SU-DHL-6 (cell line): Measurements from ENCODE around the gene MAD2L1.

ENCODE experiments used
- EZH2phosphoT487 ChIP-seq: fragments of 200-600 bp; sonication (generic), shearing (Covaris generic); conservative IDR thresholded peaks from 2 replicates; pipeline ENCODE4 v1.6.1; 2018; ENCODE audit warnings: mild to moderate bottlenecking, antibody characterized with exemption, low read length, moderate library complexity, mixed read lengths
- TF ChIP-seq, protein P1 (sequence below): fragments of 200-600 bp; sonication (generic); IDR thresholded peaks from one replicate; pipeline ENCODE4 v1.5.1; 2017; ENCODE audit warnings: antibody characterized with exemption, mild to moderate bottlenecking, low read length, moderate library complexity; ENCODE audit not compliant: insufficient read depth, poor library complexity, severe bottlenecking

DNA sequence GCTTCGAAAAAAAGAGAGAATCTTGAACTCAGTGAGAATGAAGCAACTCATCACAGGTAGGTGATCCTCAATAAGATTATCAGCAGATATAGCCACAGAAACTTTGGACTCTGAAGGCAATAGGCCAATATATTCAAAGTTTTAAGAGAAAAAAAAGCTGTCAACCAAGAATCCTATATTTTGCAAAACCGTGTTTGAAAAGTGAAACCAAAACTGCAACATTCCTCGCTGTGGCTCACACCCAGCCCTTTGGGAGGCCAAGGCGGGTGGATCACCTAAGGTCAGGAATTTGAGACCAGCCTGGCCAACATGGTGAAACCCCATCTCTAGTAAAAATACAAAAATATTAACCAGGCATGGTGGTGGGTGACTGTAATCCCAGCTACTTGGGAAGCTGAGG is 22.8 kb downstream of the MAD2L1 start:
- TF ChIP-seq, protein P1, sequence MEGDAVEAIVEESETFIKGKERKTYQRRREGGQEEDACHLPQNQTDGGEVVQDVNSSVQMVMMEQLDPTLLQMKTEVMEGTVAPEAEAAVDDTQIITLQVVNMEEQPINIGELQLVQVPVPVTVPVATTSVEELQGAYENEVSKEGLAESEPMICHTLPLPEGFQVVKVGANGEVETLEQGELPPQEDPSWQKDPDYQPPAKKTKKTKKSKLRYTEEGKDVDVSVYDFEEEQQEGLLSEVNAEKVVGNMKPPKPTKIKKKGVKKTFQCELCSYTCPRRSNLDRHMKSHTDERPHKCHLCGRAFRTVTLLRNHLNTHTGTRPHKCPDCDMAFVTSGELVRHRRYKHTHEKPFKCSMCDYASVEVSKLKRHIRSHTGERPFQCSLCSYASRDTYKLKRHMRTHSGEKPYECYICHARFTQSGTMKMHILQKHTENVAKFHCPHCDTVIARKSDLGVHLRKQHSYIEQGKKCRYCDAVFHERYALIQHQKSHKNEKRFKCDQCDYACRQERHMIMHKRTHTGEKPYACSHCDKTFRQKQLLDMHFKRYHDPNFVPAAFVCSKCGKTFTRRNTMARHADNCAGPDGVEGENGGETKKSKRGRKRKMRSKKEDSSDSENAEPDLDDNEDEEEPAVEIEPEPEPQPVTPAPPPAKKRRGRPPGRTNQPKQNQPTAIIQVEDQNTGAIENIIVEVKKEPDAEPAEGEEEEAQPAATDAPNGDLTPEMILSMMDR: no peak
- TF ChIP-seq EZH2phosphoT487: no peak
